RWPE2 (cell line): Measurements from ENCODE around the gene DPM1.

ENCODE experiments used
- ATAC-seq: fragments of 200-7000 bp; cut with Tn5 transposase; 3 replicates; pipeline ENCODE4 v1.9.1; 2021; ENCODE audit warnings: low read depth
- DNase-seq: peaks from one replicate; pipeline ENCODE4 v3.0.0-alpha.2; 2020; ENCODE audit warnings: low spot score
- H3K27ac ChIP-seq: fragments of 450-650 bp; 2 replicates; pipeline ENCODE4 v1.5.1; 2017; ENCODE audit warnings: mild to moderate bottlenecking; ENCODE audit not compliant: poor library complexity, severe bottlenecking
- H3K27me3 ChIP-seq: fragments of 250-450 bp; sonication (Bioruptor Pico); 2 replicates; pipeline ENCODE4 v1.5.1; 2021; ENCODE audit warnings: mild to moderate bottlenecking, moderate library complexity; ENCODE audit not compliant: insufficient read depth, poor library complexity, severe bottlenecking
- H3K36me3 ChIP-seq: fragments of 250-450 bp; sonication (Bioruptor Pico); 2 replicates; pipeline ENCODE4 v1.5.1; 2020; ENCODE audit warnings: low read depth, mild to moderate bottlenecking, moderate library complexity
- H3K4me1 ChIP-seq: fragments of 250-450 bp; sonication (Bioruptor Pico); 2 replicates; pipeline ENCODE4 v1.5.1; 2021; ENCODE audit warnings: mild to moderate bottlenecking, moderate library complexity; ENCODE audit not compliant: insufficient read depth, poor library complexity, severe bottlenecking
- H3K4me3 ChIP-seq: fragments of 250-450 bp; sonication (Bioruptor Pico); 2 replicates; pipeline ENCODE4 v1.5.1; 2021; ENCODE audit warnings: mild to moderate bottlenecking, moderate library complexity; ENCODE audit not compliant: severe bottlenecking
- H3K9me3 ChIP-seq: fragments of 250-450 bp; sonication (Bioruptor Pico); 2 replicates; pipeline ENCODE4 v1.5.1; 2021; ENCODE audit warnings: mild to moderate bottlenecking, moderate library complexity; ENCODE audit not compliant: severe bottlenecking
- TF ChIP-seq, protein P1 (sequence below): fragments of 450-650 bp; IDR thresholded peaks from one replicate; pipeline ENCODE4 v1.5.1; 2017; ENCODE audit warnings: mild to moderate bottlenecking, moderate library complexity; ENCODE audit not compliant: poor library complexity, severe bottlenecking

DPM1 gene

DNA sequence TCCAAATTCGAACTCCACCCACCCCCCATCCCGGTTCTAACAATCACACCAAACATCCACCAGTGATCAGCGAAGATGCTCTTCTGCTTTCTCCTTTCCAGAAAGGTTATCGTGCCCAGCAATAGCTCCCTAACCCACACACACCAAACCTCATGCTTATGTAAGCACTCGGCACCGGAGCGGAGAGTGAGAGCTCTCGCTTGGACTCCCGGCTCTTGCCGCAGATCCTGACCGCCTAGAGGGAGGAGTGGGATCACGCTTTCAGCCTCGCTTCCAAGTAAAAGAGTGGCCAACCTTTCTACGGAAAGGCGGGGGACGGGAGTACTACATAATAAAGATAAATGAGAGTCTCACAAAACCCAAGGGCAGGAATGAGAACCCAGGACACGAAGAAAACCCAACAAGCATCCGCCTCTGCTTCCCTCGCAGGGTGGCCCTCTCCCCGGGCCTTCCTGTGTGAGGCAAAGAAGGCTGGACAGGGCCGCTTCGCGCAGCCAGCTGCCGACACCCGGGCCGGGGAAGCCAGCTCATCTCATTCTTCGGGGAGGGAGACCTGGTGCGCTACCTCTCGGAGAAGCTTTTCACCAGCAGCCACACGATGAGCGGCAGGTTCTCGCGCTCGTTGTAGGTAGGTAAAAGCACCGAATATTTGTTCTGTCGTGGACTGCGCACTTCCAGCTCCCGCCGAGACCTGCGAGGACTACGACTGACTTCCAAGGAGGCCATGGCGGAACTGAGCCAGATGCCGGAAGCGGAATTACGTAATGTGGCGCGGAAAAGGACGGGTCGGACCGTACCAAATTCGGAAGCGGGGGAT is at the start of gene DPM1:
Gene DPM1 (minus strand): TSS at position 735 of the 817 bp plus-strand sequence. CDS start 9 bp downstream, at position 726.
- peak; percentile 97 for DNase-seq
- TF ChIP-seq, protein P1, sequence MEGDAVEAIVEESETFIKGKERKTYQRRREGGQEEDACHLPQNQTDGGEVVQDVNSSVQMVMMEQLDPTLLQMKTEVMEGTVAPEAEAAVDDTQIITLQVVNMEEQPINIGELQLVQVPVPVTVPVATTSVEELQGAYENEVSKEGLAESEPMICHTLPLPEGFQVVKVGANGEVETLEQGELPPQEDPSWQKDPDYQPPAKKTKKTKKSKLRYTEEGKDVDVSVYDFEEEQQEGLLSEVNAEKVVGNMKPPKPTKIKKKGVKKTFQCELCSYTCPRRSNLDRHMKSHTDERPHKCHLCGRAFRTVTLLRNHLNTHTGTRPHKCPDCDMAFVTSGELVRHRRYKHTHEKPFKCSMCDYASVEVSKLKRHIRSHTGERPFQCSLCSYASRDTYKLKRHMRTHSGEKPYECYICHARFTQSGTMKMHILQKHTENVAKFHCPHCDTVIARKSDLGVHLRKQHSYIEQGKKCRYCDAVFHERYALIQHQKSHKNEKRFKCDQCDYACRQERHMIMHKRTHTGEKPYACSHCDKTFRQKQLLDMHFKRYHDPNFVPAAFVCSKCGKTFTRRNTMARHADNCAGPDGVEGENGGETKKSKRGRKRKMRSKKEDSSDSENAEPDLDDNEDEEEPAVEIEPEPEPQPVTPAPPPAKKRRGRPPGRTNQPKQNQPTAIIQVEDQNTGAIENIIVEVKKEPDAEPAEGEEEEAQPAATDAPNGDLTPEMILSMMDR, result no peak
- Histone ChIP-seq H3K4me1 (peaks cover 46% of the 10 kb centered on the region), H3K4me3 (peak within 1 kb of the TSS; percentile 72), H3K36me3 (peaks cover 68% of the 10 kb centered on the region), H3K27me3 (no peaks in the 10 kb centered on the region), H3K27ac (peak within 1 kb of the TSS; percentile 48), H3K9me3 (no peaks in the 10 kb centered on the region)
- peak; percentile 72 for ATAC-seq

DNA sequence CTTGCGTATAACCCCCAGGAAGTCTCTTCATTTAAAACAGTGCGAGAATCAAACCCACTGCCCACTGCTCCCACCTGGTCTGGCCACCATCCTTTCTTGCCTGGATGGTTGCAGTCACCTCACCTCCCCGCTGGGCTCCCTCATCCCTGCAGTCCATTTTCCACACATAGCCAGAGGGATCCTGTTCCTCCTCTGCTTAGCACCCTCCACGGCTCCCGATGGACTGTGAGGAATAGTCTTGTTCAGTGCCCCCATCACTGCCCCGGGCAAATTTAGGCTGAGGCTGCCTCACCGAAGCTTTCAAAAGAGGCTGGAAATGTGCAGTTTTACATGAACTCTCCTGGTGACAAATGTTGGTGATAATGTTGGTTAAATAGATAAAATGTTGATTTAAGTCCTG is 46.9 kb upstream of the DPM1 start:
- H3K4me3 ChIP-seq, result no peak overlapping the region
- no peaks in the 10 kb centered on the region for H3K27me3 ChIP-seq
- TF ChIP-seq, protein P1, result no peak
- no peaks in the 10 kb centered on the region for H3K9me3 ChIP-seq
- peak; percentile 75 for DNase-seq
- peaks cover 26% of the 10 kb centered on the region for H3K36me3 ChIP-seq
- no peak for ATAC-seq
- no peaks in the 10 kb centered on the region for H3K4me1 ChIP-seq
- no peak overlapping the region for H3K27ac ChIP-seq

DNA sequence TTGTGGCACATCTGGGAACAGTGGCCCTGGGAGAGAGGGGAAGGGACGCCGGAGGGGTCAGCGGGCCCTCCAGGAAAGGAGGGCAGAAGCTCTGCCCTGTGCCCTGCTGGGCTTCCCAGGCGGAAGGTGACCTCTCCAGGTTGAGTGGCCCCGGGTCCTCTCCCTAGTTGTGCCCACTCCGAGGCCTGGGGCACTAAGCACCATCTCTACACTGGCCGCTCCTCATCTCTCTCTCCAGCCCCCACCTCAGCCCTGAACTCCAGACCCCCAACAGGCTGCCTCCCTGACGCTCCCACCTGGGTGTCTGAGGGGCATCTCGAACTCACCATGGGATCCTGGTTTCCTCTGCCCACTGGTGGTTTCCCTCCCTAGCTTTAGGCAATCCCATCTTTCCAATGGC is 46.4 kb upstream of the DPM1 start:
- TF ChIP-seq, protein P1, result no peak
- ATAC-seq (no peak), DNase-seq (peak; percentile 84)
- Histone ChIP-seq H3K27ac (no peak overlapping the region), H3K4me1 (no peaks in the 10 kb centered on the region), H3K27me3 (no peaks in the 10 kb centered on the region), H3K36me3 (peaks cover 26% of the 10 kb centered on the region), H3K9me3 (no peaks in the 10 kb centered on the region), H3K4me3 (no peak overlapping the region)

DNA sequence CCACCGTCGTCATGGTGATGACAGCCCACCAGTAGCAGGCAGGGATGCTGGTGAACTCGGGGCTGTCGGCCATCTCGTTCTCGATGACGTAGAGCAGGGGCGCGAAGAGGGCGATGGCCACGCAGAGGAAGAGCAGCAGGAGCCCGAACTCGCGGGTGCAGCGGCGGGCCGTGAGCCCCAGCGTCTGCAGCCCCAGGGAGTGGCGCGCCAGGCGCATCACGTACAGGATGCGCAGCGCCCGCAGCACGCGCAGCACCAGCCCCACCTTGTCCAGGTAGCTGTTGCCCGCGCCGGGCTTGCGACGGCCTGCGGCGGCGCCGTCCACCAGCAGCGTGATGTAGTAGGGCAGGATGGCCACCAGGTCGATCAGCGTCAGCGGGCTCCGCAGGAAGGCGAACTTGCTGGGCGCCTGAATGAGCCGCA is 46.0 kb upstream of the DPM1 start:
- H3K36me3 ChIP-seq, result peaks cover 26% of the 10 kb centered on the region
- TF ChIP-seq, protein P1, result no peak
- no peaks in the 10 kb centered on the region for H3K27me3 ChIP-seq
- ATAC-seq (no peak), DNase-seq (peak; percentile 86)
- no peak overlapping the region for H3K4me3 ChIP-seq
- no peak overlapping the region for H3K27ac ChIP-seq
- H3K4me1 ChIP-seq, result no peaks in the 10 kb centered on the region
- no peaks in the 10 kb centered on the region for H3K9me3 ChIP-seq

DNA sequence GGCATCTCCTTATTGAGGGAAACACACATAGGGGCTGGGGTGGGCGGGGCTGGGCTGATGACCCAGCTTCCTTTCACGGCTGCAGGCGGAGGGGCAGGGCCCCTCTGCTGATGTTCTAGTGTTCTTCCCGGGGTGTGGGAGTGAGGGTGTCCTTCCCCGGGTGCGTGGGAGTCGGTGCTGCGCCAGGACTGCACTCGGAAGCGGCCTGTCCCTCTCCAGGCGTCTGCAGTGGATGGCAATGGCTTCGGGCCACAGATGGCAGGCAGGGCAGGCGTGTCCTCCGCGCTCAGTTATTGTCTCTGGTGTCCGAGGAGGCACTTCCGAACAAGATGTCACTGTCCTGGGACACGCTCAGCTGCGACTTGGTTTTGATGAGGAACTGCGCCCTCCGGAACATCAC is 45.4 kb upstream of the DPM1 start:
- no peaks in the 10 kb centered on the region for H3K9me3 ChIP-seq
- H3K27ac ChIP-seq, result no peak overlapping the region
- H3K27me3 ChIP-seq, result no peaks in the 10 kb centered on the region
- ATAC-seq, result no peak
- DNase-seq, result peak; percentile 81
- TF ChIP-seq, protein P1, result no peak
- H3K4me1 ChIP-seq, result no peaks in the 10 kb centered on the region
- H3K36me3 ChIP-seq, result peaks cover 21% of the 10 kb centered on the region
- no peak overlapping the region for H3K4me3 ChIP-seq
